NCI-H748 (cell line): ENCODE measurements around the gene SELENOO.

Experiments
- DNase-seq: peaks from one replicate; lab custom pipeline; 2025; ENCODE audit not compliant: unreplicated experiment; lab: John Stamatoyannopoulos, UW

SELENOO gene

GRCh38 chr22:50171965-50172421 is 28.8 kb upstream of the SELENOO start:
- DNase-seq = no peak

- DNase-seq = no peak
These were observed 27.4 kb upstream of the SELENOO start for GRCh38 chr22:50173311-50173982.

- DNase-seq = no peak
These were observed 26.8 kb upstream of the SELENOO start for GRCh38 chr22:50173983-50174355.

- DNase-seq = no peak
These were observed 26.2 kb upstream of the SELENOO start for GRCh38 chr22:50174382-50175190.

GRCh38 chr22:50175191-50175461 is 25.7 kb upstream of the SELENOO start:
- no peak for DNase-seq

- peak; percentile 31 for DNase-seq
These were observed 24.6 kb upstream of the SELENOO start for GRCh38 chr22:50175921-50176849.

- no peak for DNase-seq
These were observed 23.8 kb upstream of the SELENOO start for GRCh38 chr22:50176850-50177536.

- DNase-seq = no peak
These were observed 23.0 kb upstream of the SELENOO start for GRCh38 chr22:50177537-50178470.

GRCh38 chr22:50178471-50178864 is 22.3 kb upstream of the SELENOO start:
- no peak for DNase-seq

GRCh38 chr22:50178871-50179869 is 21.6 kb upstream of the SELENOO start:
- DNase-seq = no peak

GRCh38 chr22:50179937-50180726 is 20.7 kb upstream of the SELENOO start:
- DNase-seq = no peak

GRCh38 chr22:50180727-50181521 is 19.9 kb upstream of the SELENOO start:
- no peak for DNase-seq

GRCh38 chr22:50182176-50183081 is 18.4 kb upstream of the SELENOO start:
- no peak for DNase-seq

GRCh38 chr22:50183141-50183971 is 17.5 kb upstream of the SELENOO start:
- no peak for DNase-seq
